Colonic mucosa (tissue), 4 donors: ENCODE results near the gene PARS2. TPM values are rescaled to one million over a fixed set of nuclear protein-coding genes. Genes with fewer than 3 reads are reported as not detected.

Experiments used
- DNase-seq: peaks from one replicate; pipeline ENCODE4 v3.0.0-alpha.2; 2020
- H3K27ac ChIP-seq: fragments of 200-600 bp; one replicate; pipeline ENCODE4 v1.8.0; 2021
- H3K27me3 ChIP-seq: fragments of 200-600 bp; one replicate; pipeline ENCODE4 v1.8.0; 2021
- H3K36me3 ChIP-seq: fragments of 200-600 bp; one replicate; pipeline ENCODE4 v1.8.0; 2021
- H3K4me1 ChIP-seq: fragments of 200-600 bp; one replicate; pipeline ENCODE4 v1.8.0; 2021; ENCODE audit warnings: mild to moderate bottlenecking
- H3K4me3 ChIP-seq: fragments of 200-600 bp; one replicate; pipeline ENCODE4 v1.8.0; 2021
- H3K9ac ChIP-seq, 2 donors: one replicate each; pipeline ENCODE4 v1.7.0; 2013; ENCODE audit warnings: control low read depth in 2 of 2, low read depth in 2 of 2, low read length in 2 of 2
- H3K9me3 ChIP-seq: fragments of 200-600 bp; one replicate; pipeline ENCODE4 v1.8.0; 2021
- CTCF ChIP-seq: fragments of 200-600 bp; IDR thresholded peaks from one replicate; pipeline ENCODE4 v1.8.0; 2022; ENCODE audit warnings: antibody characterized with exemption, mild to moderate bottlenecking
- intact Hi-C: fragments of 100-400 bp; cut with DNase I; formaldehyde crosslinking; loops from one replicate; pipeline ENCODE4 v1.14.1; 2022
- total RNA-seq, 2 donors: library from RNA; stranded (reverse); fragmentation: NEBNext Ultra II Directional in 1 of 2; extraction: Animal tissue kit (Norgen Biotek cat#: 25700) in 1 of 2; gene quantifications; one replicate each; pipeline ENCODE4 v1.2.1, GENCODE V29; 2021
- donor health status: healthy.
- donor health status: DM: no; HTN: no; CAD: no.
- donor health status: DM: no; HTN: no; CAD: no.

The PARS2 gene
- total RNA-seq, 2 donors from 2014 or later: 11.1 to 11.2 TPM

DNA sequence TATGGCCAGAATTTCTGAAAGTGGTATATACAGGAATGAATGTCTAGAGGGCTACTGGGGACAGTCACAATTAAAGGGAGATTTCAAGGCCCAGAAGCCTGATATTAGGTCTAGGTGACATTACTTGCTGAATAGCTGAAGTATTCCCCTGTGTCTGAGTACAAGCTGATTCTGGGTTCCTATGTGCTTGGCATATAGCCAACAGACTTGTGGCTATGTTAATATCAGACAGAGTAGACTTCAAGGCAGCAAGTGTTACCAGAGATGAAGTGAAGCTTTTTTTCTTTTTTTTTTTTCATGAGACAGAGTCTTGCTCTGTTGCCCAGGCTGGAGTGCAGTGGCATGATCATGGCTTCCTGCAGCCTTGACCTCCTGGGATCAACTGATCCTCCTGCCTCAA, 40.3 kb downstream of the PARS2 start:
- TF ChIP-seq CTCF: no peak
- Histone ChIP-seq H3K9me3 (no peaks in the 10 kb centered on the region), H3K4me3 (no peak overlapping the region), H3K27me3 (no peaks in the 10 kb centered on the region), H3K36me3 (no peaks in the 10 kb centered on the region), H3K27ac (no peak overlapping the region), H3K9ac (no peak overlapping the region), H3K4me1 (no peaks in the 10 kb centered on the region)
- no peak for DNase-seq
- intact Hi-C loops: no loop called here

- Histone ChIP-seq H3K27me3 (no peaks in the 10 kb centered on the region), H3K4me1 (no peaks in the 10 kb centered on the region), H3K4me3 (no peak overlapping the region), H3K9me3 (no peaks in the 10 kb centered on the region), H3K27ac (no peak overlapping the region), H3K9ac (no peak overlapping the region), H3K36me3 (no peaks in the 10 kb centered on the region)
- intact Hi-C loops: no loop called here
- DNase-seq: no peak
- no peak for TF ChIP-seq CTCF
Measured at GRCh38 chr1:54721719-54722118, 42.6 kb downstream of the PARS2 start.

GRCh38 chr1:54716299-54717047, 47.9 kb downstream of the PARS2 start:
- no peak for DNase-seq
- no peaks in the 10 kb centered on the region for H3K4me1 ChIP-seq
- no peaks in the 10 kb centered on the region for H3K27me3 ChIP-seq
- H3K4me3 ChIP-seq: peak overlapping the region; percentile 85
- no peak for TF ChIP-seq CTCF
- no peak overlapping the region for H3K27ac ChIP-seq
- peak overlapping the region; percentile 86 to 87 for H3K9ac ChIP-seq
- H3K36me3 ChIP-seq: no peaks in the 10 kb centered on the region
- H3K9me3 ChIP-seq: no peaks in the 10 kb centered on the region
- intact Hi-C loops: no loop called here

DNA sequence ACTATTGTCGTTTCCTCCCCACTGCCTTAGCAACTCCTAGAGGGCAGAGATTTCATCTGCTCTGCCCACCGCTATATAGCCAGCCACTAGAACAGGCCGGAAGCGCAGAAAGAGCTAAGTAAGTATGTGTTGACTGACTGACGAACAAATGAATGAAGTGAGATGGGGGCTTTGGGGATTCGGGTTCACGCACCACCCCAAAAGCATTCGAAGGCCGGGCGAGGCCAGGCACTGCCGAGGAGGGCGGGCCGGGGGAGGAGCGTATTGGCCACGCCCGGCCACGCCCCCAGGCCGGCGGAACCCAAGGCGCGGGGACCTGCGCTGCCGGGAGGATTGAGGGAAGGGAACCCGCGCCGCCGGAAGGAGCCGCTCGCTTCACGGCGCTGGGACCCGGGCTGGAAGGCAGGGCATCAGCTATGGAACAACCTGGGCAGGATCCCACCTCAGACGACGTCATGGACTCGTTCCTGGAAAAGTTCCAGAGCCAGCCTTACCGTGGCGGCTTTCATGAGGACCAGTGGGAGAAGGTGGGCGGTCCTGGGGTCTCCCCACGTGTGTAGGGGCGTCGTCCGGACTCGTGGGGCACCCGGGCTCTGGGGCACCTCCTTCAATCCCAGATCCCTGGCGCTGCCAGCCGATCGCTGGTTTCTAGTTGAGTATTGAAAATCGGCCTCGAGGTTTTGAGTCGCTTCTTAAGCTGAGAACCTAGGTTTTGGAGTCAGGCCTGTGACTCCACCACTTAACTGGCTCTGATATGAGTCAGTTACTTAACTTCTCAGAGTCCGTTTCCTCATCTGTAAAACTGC, 48.6 kb downstream of the PARS2 start, which contains the start of gene TTC4:
Gene TTC4, plus strand, starts transcription at position 369 of the 806 bp plus-strand sequence. Its CDS starts 48 bp downstream, at position 417.
- TF ChIP-seq CTCF: no peak

GRCh38 chr1:54714881-54715492, 49.3 kb downstream of the PARS2 start:
- Histone ChIP-seq H3K36me3 (no peaks in the 10 kb centered on the region), H3K27ac (peak overlapping the region; percentile 64), H3K27me3 (no peaks in the 10 kb centered on the region), H3K4me3 (peak overlapping the region; percentile 85), H3K4me1 (no peaks in the 10 kb centered on the region), H3K9ac (peak overlapping the region in 1 of 2 donors; percentile 87), H3K9me3 (no peaks in the 10 kb centered on the region)
- peak; percentile 23 for DNase-seq
- intact Hi-C loops: no loop called here
- TF ChIP-seq CTCF: no peak

More for the DNA sequence above, 48.6 kb downstream of the PARS2 start, which contains the start of gene TTC4:
- Histone ChIP-seq H3K36me3 (no peaks in the 10 kb centered on the region), H3K4me1 (no peaks in the 10 kb centered on the region), H3K9me3 (no peaks in the 10 kb centered on the region), H3K9ac (peak within 1 kb of the TSS; percentile 86 to 87), H3K27me3 (no peaks in the 10 kb centered on the region), H3K4me3 (peak within 1 kb of the TSS; percentile 85), H3K27ac (peak within 1 kb of the TSS; percentile 64)
- peak; percentile 88 for DNase-seq
- intact Hi-C loops: no loop called here
